Activated CD8-positive, alpha-beta memory T cell treated with anti-CD3 and anti-CD28 coated beads, Interleukin-2, amount 50 U/mL, for 24 hours (primary cell): ENCODE measurements around the gene MADD.
"Not testable (repeated sequence)": the region's sequence is repeated elsewhere in the genome, so short reads cannot be mapped to it uniquely, and the experiment has no call there.

ENCODE experiments used
- DNase-seq: peaks from one replicate; pipeline ENCODE4 v3.0.0-alpha.2; 2020; ENCODE audit errors: extremely low read depth

The MADD gene

GRCh38 chr11:47274495-47275235, 4.7 kb downstream of the MADD start:
- DNase-seq, result no peak

- no peak for DNase-seq
Measured at GRCh38 chr11:47276923-47277322, 7.0 kb downstream of the MADD start.

- no peak for DNase-seq
Measured at GRCh38 chr11:47278058-47278457, 8.1 kb downstream of the MADD start.

GRCh38 chr11:47278769-47279168, 8.8 kb downstream of the MADD start:
- no peak for DNase-seq

GRCh38 chr11:47280099-47280498, 10.2 kb downstream of the MADD start:
- no peak for DNase-seq

- DNase-seq, result no peak
Measured at GRCh38 chr11:47280860-47281259, 10.9 kb downstream of the MADD start.

- DNase-seq, result no peak
Measured at GRCh38 chr11:47282462-47282861, 12.5 kb downstream of the MADD start.

- no peak for DNase-seq
Measured at GRCh38 chr11:47284151-47284550, 14.2 kb downstream of the MADD start.

- no peak for DNase-seq
Measured at GRCh38 chr11:47285969-47286770, 16.2 kb downstream of the MADD start.

- no peak for DNase-seq
Measured at GRCh38 chr11:47288066-47288465, 18.1 kb downstream of the MADD start.

- no peak for DNase-seq
Measured at GRCh38 chr11:47289856-47290255, 19.9 kb downstream of the MADD start.

GRCh38 chr11:47295385-47295784, 25.5 kb downstream of the MADD start:
- DNase-seq, result no peak

GRCh38 chr11:47296045-47296444, 26.1 kb downstream of the MADD start:
- DNase-seq, result no peak

- no peak for DNase-seq
Measured at GRCh38 chr11:47299078-47299477, 29.1 kb downstream of the MADD start.

- DNase-seq, result no peak
Measured at GRCh38 chr11:47302853-47303252, 32.9 kb downstream of the MADD start.

GRCh38 chr11:47305734-47306483, 36.0 kb downstream of the MADD start:
- no peak for DNase-seq

GRCh38 chr11:47306484-47306844, 36.5 kb downstream of the MADD start:
- no peak for DNase-seq

- DNase-seq, result no peak
Measured at GRCh38 chr11:47308050-47308823, 38.3 kb downstream of the MADD start.

GRCh38 chr11:47314992-47315391, 45.1 kb downstream of the MADD start:
- DNase-seq, result no peak

GRCh38 chr11:47316501-47316900, 46.6 kb downstream of the MADD start:
- not testable (repeated sequence) for DNase-seq

- DNase-seq, result no peak
Measured at GRCh38 chr11:47317064-47317828, 47.3 kb downstream of the MADD start.
